ENCODE data around the gene DNAH10.

- TF ChIP-seq CTCF (IDR thresholded peaks at IDR 0.05) (no peak), POLR2A (IDR thresholded peaks at IDR 0.05) (no peak)
Observed at GRCh38 chr12:123891516-123892179, 129.5 kb downstream of the DNAH10 start.
